ENCODE results near the gene GPR162. TPM values are rescaled to one million over a fixed set of nuclear protein-coding genes. Genes with fewer than 3 reads are reported as not detected.

GPR162 gene
- total and polyA plus RNA-seq, 8 donors: 9.0 to 15.7 (median 12.2) TPM

DNA sequence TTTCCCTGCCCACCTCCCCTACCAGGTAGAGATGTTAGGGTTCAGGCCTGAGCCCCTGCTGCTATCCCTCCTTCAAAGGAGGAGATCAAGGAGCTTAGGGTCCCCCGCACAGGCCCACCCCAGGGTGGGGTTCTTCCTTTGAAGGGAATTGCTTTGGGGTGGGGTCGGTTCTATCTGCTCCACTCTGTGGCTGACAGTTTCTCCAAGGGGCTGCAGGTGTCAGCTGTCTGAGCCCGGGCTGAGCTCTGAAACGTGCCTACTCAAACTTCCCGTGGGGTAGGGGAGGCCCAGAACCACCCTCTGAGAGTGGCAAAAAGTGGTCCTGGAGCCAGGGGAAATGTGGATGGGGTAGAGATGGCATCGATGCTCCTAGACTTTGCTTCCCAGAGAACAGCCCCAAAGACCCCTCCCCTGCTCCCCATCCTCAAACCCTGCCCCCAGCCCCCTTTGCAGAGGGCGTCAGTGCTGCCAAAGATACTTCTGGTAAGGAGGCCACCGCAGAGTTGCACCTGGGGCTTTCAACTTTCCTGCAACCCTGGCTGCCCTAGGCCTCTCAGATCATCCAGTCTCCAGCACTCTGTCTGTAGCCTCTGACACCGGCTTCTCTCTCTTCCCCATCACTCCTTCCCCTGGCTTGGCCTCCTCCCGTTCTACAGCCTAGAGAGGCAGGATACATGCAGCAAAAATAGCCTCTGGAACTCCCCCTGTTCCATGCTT lies 38.6 kb upstream of the GPR162 start:
- no peak for TF ChIP-seq CTCF (IDR thresholded peaks at IDR 0.05)
- Histone ChIP-seq H3K9me3 (no peaks in the 10 kb centered on the region), H3K27me3 (peaks cover 0 to 3% of the 10 kb centered on the region in 2 donors), H3K27ac (no peak overlapping the region), H3K4me1 (peaks cover 4 to 50% of the 10 kb centered on the region in 2 donors), H3K4me3 (no peak overlapping the region), H3K36me3 (no peaks in the 10 kb centered on the region)
- intact Hi-C loops (cut with DNase I): no loop called here
- ATAC-seq (no peak), DNase-seq (no peak)

DNA sequence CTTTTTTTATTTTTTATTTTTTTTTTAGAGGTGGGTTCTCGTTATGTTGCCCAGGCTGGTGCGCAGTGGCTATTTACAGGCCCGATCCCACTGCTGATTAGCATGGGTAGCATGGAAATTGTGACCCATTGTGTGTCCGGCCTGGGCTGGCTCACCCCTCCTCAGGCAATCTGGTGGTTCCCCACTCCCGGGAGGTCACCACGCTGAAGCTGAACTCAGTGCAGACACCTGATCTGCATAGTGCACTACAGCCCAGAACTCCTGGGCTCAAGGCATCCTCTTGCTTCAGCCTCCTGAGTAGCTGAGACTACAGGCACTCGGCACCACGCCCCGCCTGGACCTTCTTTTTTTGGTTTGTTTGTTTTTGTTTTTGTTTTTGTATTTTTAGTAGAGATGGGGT lies 37.8 kb upstream of the GPR162 start:
- Histone ChIP-seq H3K27me3 (no peaks in the 10 kb centered on the region), H3K36me3 (no peaks in the 10 kb centered on the region), H3K27ac (no peak overlapping the region), H3K9me3 (no peaks in the 10 kb centered on the region), H3K4me1 (peaks cover 3 to 46% of the 10 kb centered on the region in 2 donors), H3K4me3 (no peak overlapping the region)
- intact Hi-C loops (cut with DNase I): no loop called here
- ATAC-seq (no peak), DNase-seq (no peak)
- no peak for TF ChIP-seq CTCF (IDR thresholded peaks at IDR 0.05)

DNA sequence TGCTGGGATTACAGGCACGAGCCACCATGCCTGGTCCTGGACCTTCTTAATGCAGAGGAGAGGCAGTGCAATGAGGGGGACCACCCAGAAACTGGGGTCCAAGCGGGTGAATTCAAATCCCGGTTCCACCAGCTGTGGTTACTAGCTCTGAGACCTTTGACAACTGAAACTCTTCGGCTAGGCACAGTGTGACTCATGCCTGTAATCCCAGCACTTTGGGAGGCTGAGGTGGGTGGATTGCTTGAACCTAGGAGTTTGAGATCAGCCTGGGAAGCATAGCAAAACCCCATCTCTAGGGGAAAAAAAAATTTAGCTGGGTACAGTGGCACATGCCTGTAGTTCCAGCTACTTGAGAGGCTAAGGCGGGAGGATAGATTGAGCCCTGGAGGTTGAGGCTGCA lies 37.3 kb upstream of the GPR162 start:
- Histone ChIP-seq H3K4me3 (no peak overlapping the region), H3K9me3 (no peaks in the 10 kb centered on the region), H3K36me3 (no peaks in the 10 kb centered on the region), H3K27me3 (no peaks in the 10 kb centered on the region), H3K4me1 (peaks cover 7 to 46% of the 10 kb centered on the region in 2 donors), H3K27ac (peak overlapping the region in 1 of 2 donors; percentile 53)
- no peak for TF ChIP-seq CTCF (IDR thresholded peaks at IDR 0.05)
- intact Hi-C loops (cut with DNase I): no loop called here
- DNase-seq: no peak
- ATAC-seq: no peak

GRCh38 chr12:6784761-6785160 lies 36.9 kb upstream of the GPR162 start:
- no peak for DNase-seq

More at GRCh38 chr12:6784761-6785160, 36.9 kb upstream of the GPR162 start:
- peaks cover 7 to 50% of the 10 kb centered on the region in 2 donors for H3K4me1 ChIP-seq
- ATAC-seq: no peak
- no peaks in the 10 kb centered on the region for H3K36me3 ChIP-seq
- H3K27me3 ChIP-seq: no peaks in the 10 kb centered on the region
- TF ChIP-seq CTCF (IDR thresholded peaks at IDR 0.05): no peak
- no peak overlapping the region for H3K4me3 ChIP-seq
- peak overlapping the region in 1 of 2 donors; percentile 53 for H3K27ac ChIP-seq
- intact Hi-C loops (cut with DNase I): no loop called here
- H3K9me3 ChIP-seq: no peaks in the 10 kb centered on the region

All from left lung (tissue), 10 donors.